HCT116 (cell line): ENCODE data around the gene GCDH. TPM values are rescaled to one million over a fixed set of nuclear protein-coding genes. Genes with fewer than 3 reads are reported as not detected.

Experiments
- ATAC-seq: fragments of 200-7000 bp; cut with Tn5 transposase; 2 replicates; pipeline ENCODE4 v1.9.1; 2020; ENCODE audit warnings: mild to moderate bottlenecking, moderate library complexity
- BruUV-seq: library from RNA; stranded (reverse); fragments of 400-500 nt; replicated peaks from 2 replicates; lab custom pipeline; 2021; lab: Mats Ljungman, UMichigan
- CTCF ChIA-PET: fragments of 300-600 bp; sonication (Branson Sonifier 250); formaldehyde crosslinking; loops from one replicate; lab custom pipeline; 2021; ENCODE audit warnings: antibody characterized with exemption; lab: Charles Lee
- POLR2A ChIA-PET: fragments of 300-600, 350-600 bp; sonication (Branson Sonifier 250); formaldehyde crosslinking; loops from one replicate; lab custom pipeline; 2021; ENCODE audit warnings: antibody characterized with exemption; lab: Charles Lee
- RAD21 ChIA-PET, 2 experiments: fragments of 300-600 bp; sonication (Branson Sonifier 250); formaldehyde crosslinking; loops; one replicate each; lab custom pipeline; 2023; ENCODE audit warnings: low total read pairs in 2 of 2; ENCODE audit not compliant: uncharacterized antibody in 2 of 2, unreplicated experiment in 2 of 2, low non-redundant PET in 1 of 2; lab: Charles Lee
- DNase-seq: peaks from one replicate; pipeline ENCODE4 v3.0.0-alpha.2; 2010; ENCODE audit warnings: low read depth, low spot score
- H2AFZ ChIP-seq: fragments of 200-600 bp; shearing (Covaris generic), sonication (generic); 2 replicates; pipeline ENCODE4 v1.6.1; 2017; ENCODE audit warnings: low read depth, mixed run types, mixed read lengths, antibody characterized with exemption, low read length; ENCODE audit not compliant: poor library complexity, severe bottlenecking
- H3K27ac ChIP-seq: 2 replicates; pipeline ENCODE4 v1.5.1; 2012; ENCODE audit warnings: low read depth, low read length
- H3K27me3 ChIP-seq: fragments of 200-600 bp; sonication (generic); 2 replicates; pipeline ENCODE4 v1.6.1; 2016; ENCODE audit warnings: mixed run types, low read length, mixed read lengths; ENCODE audit not compliant: insufficient read depth
- H3K36me3 ChIP-seq, 2 experiments: fragments of 200-500 bp in 1 of 2; fragments of 200-600 bp in 1 of 2; sonication (Bioruptor generic) in 1 of 2; sonication (generic) in 1 of 2; 2 replicates each; pipeline versions ENCODE4 v1.5.1 to v1.6.1; 2014 to 2016; ENCODE audit warnings: low read length in 2 of 2, inconsistent platforms in 1 of 2, mixed read lengths in 1 of 2, mixed run types in 1 of 2; ENCODE audit not compliant: insufficient read depth in 2 of 2, control insufficient read depth in 1 of 2
- H3K4me1 ChIP-seq, 2 experiments: fragments of 200-600 bp in 1 of 2; sonication (generic) in 1 of 2; 2 replicates each; pipeline versions ENCODE4 v1.5.1 to v1.6.1; 2012 to 2017; ENCODE audit warnings: low read length in 2 of 2, inconsistent platforms in 1 of 2, mild to moderate bottlenecking in 1 of 2, mixed read lengths in 1 of 2, mixed run types in 1 of 2, moderate library complexity in 1 of 2; ENCODE audit not compliant: insufficient read depth in 2 of 2, control insufficient read depth in 1 of 2
- H3K4me2 ChIP-seq: fragments of 200-600 bp; sonication (generic); 2 replicates; pipeline ENCODE4 v1.6.1; 2017; ENCODE audit warnings: mixed run types, low read length, mixed read lengths
- H3K4me3 ChIP-seq, 2 experiments: fragments of 200-600 bp in 1 of 2; sonication (generic) in 1 of 2; replicated peaks in 1 of 2; 2 replicates each; pipeline ENCODE4 v1.5.1; 2011 to 2016; ENCODE audit warnings: low read length in 2 of 2, control low read depth in 1 of 2, low read depth in 1 of 2, mild to moderate bottlenecking in 1 of 2, mixed read lengths in 1 of 2, mixed run types in 1 of 2
- H3K79me2 ChIP-seq: fragments of 200-600 bp; sonication (generic); 2 replicates; pipeline ENCODE4 v1.6.1; 2017; ENCODE audit warnings: mild to moderate bottlenecking, mixed run types, low read length, moderate library complexity, mixed read lengths; ENCODE audit not compliant: insufficient read depth
- H3K9ac ChIP-seq: fragments of 200-600 bp; sonication (generic); 2 replicates; pipeline ENCODE4 v1.6.1; 2016; ENCODE audit warnings: low read length, mixed read lengths
- H3K9me2 ChIP-seq: fragments of 200-600 bp; sonication (generic), shearing (Covaris generic); 2 replicates; pipeline ENCODE4 v1.6.1; 2017; ENCODE audit warnings: mixed run types, mild to moderate bottlenecking, moderate library complexity; ENCODE audit not compliant: insufficient read depth
- H3K9me3 ChIP-seq, 2 experiments: fragments of 200-500 bp in 1 of 2; fragments of 200-600 bp in 1 of 2; sonication (Bioruptor generic) in 1 of 2; sonication (generic) in 1 of 2; 2 replicates each; pipeline ENCODE4 v1.6.1; 2014 to 2017; ENCODE audit warnings: low read length in 2 of 2, mixed read lengths in 2 of 2, inconsistent platforms in 1 of 2, low read depth in 1 of 2, mild to moderate bottlenecking in 1 of 2, mixed run types in 1 of 2, moderate library complexity in 1 of 2; ENCODE audit not compliant: control insufficient read depth in 1 of 2, insufficient read depth in 1 of 2
- H4K20me1 ChIP-seq: fragments of 200-600 bp; sonication (generic), shearing (Covaris generic); 2 replicates; pipeline ENCODE4 v1.6.1; 2017; ENCODE audit warnings: mixed run types, mild to moderate bottlenecking, moderate library complexity; ENCODE audit not compliant: insufficient read depth
- CBX3 ChIP-seq: IDR thresholded peaks from 2 replicates; pipeline ENCODE4 v1.6.1; 2012; ENCODE audit warnings: low read depth
- CEBPB ChIP-seq: IDR thresholded peaks from 2 replicates; pipeline ENCODE4 v1.6.1; 2012; ENCODE audit warnings: low read depth
- EGR1 ChIP-seq: IDR thresholded peaks from 2 replicates; pipeline ENCODE4 v1.6.1; 2012; ENCODE audit warnings: low read depth
- ELF1 ChIP-seq: IDR thresholded peaks from 2 replicates; pipeline ENCODE4 v1.6.1; 2012; ENCODE audit warnings: low read depth, borderline replicate concordance
- EZH2 ChIP-seq: fragments of 200-600 bp; sonication (generic); IDR thresholded peaks from 2 replicates; pipeline ENCODE4 v1.6.1; 2017; ENCODE audit warnings: antibody characterized with exemption, mixed run types
- FOSL1 ChIP-seq: IDR thresholded peaks from 2 replicates; pipeline ENCODE4 v1.6.1; 2012; ENCODE audit warnings: low read depth
- RAD21 ChIP-seq: IDR thresholded peaks from 2 replicates; pipeline ENCODE4 v1.6.1; 2012; ENCODE audit warnings: low read depth, mild to moderate bottlenecking
- SIN3A ChIP-seq: IDR thresholded peaks from 2 replicates; pipeline ENCODE4 v1.6.1; 2012; ENCODE audit warnings: low read depth
- SRF ChIP-seq: IDR thresholded peaks from 2 replicates; pipeline ENCODE4 v1.6.1; 2012; ENCODE audit warnings: low read depth
- YY1 ChIP-seq: IDR thresholded peaks from 2 replicates; pipeline ENCODE4 v1.6.1; 2011; ENCODE audit warnings: low read length, low read depth, moderate library complexity, mild to moderate bottlenecking; ENCODE audit not compliant: insufficient replicate concordance; ENCODE audit errors: extremely low read depth
- intact Hi-C: fragments of 100-400 bp; cut with micrococcal nuclease; formaldehyde crosslinking; loops from 2 replicates; pipeline ENCODE4 v1.10.0; 2022
- total RNA-seq: library from RNA; stranded (reverse); gene quantifications from one replicate; pipeline ENCODE4 v1.2.1, GENCODE V29; 2021; ENCODE audit not compliant: unreplicated experiment
- TF ChIP-seq, protein P1 (sequence below): IDR thresholded peaks from 2 replicates; pipeline ENCODE4 v1.6.1; 2012; ENCODE audit warnings: low read depth
- TF ChIP-seq, protein P2 (sequence below): IDR thresholded peaks from 2 replicates; pipeline ENCODE4 v1.6.1; 2011; ENCODE audit warnings: mild to moderate bottlenecking, low read length, moderate library complexity; ENCODE audit not compliant: insufficient replicate concordance; ENCODE audit errors: extremely low read depth
- TF ChIP-seq, protein P3 (sequence below): IDR thresholded peaks from 2 replicates; pipeline ENCODE4 v1.6.1; 2012
- TF ChIP-seq, protein P4 (sequence below), 3 experiments: fragments of 200-600 bp in 1 of 3; sonication (generic) in 1 of 3; IDR thresholded peaks in 2 of 3; conservative IDR thresholded peaks in 1 of 3; 2 replicates each; pipeline ENCODE4 v1.5.1; 2012 to 2017; ENCODE audit warnings: low read depth in 2 of 3, low read length in 2 of 3, antibody characterized with exemption in 1 of 3, borderline replicate concordance in 1 of 3, control low read depth in 1 of 3, mild to moderate bottlenecking in 1 of 3, mixed read lengths in 1 of 3, mixed run types in 1 of 3, moderate library complexity in 1 of 3; ENCODE audit not compliant: insufficient read depth in 1 of 3

The GCDH gene
- total RNA-seq, 1 experiment from 2014 or later: 23.2 TPM

DNA sequence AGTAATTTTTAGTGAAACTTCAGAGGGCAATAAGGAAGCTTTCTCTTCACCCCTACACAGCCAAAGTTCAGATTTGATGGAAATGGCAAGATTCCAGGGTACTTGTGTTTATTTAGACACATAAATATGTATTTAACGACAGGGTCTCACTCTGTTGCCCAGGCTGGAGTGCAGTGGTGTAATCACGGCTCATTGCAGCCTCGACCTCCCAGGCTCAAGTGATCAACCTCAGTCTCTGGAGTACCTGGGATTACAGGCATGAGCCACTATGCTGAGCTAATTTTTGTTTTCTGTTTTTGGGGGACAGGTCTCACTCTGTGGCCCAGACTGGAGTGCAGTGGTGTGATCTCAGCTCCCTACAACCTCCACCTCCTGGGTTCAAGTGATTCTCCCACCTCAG, 30.1 kb downstream of the GCDH start (continued):
- TF ChIP-seq, protein P1, sequence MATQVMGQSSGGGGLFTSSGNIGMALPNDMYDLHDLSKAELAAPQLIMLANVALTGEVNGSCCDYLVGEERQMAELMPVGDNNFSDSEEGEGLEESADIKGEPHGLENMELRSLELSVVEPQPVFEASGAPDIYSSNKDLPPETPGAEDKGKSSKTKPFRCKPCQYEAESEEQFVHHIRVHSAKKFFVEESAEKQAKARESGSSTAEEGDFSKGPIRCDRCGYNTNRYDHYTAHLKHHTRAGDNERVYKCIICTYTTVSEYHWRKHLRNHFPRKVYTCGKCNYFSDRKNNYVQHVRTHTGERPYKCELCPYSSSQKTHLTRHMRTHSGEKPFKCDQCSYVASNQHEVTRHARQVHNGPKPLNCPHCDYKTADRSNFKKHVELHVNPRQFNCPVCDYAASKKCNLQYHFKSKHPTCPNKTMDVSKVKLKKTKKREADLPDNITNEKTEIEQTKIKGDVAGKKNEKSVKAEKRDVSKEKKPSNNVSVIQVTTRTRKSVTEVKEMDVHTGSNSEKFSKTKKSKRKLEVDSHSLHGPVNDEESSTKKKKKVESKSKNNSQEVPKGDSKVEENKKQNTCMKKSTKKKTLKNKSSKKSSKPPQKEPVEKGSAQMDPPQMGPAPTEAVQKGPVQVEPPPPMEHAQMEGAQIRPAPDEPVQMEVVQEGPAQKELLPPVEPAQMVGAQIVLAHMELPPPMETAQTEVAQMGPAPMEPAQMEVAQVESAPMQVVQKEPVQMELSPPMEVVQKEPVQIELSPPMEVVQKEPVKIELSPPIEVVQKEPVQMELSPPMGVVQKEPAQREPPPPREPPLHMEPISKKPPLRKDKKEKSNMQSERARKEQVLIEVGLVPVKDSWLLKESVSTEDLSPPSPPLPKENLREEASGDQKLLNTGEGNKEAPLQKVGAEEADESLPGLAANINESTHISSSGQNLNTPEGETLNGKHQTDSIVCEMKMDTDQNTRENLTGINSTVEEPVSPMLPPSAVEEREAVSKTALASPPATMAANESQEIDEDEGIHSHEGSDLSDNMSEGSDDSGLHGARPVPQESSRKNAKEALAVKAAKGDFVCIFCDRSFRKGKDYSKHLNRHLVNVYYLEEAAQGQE: no peak
- TF ChIP-seq FOSL1 (no peak), CEBPB (no peak)
- TF ChIP-seq, all 23 proteins: peak for 0

DNA sequence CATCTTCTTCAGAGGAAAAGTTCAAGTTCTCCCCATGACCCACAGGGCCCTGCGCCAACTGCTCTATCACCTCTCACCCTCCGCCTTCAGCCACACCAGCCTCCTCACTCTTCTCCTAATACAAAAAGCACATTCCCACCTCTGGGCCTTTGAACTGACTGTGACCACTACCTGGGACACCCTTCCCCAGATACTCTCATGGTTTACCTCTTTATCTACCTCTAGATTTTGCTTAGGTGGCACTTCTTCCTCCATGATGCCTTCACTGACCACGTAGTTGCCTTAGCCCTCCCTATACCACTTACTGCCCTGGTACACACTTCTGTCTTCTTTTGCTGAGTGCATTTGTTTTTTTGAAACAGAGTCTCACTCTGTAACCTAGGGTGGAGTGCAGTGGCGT, 32.0 kb downstream of the GCDH start:
- H3K27me3 ChIP-seq: no peaks in the 10 kb centered on the region
- no peak for ATAC-seq
- no peak overlapping the region for H3K4me3 ChIP-seq
- H3K9me3 ChIP-seq: no peaks in the 10 kb centered on the region
- RAD21 ChIA-PET: no interaction called here
- H3K36me3 ChIP-seq: peaks cover 35 to 43% of the 10 kb centered on the region in 2 experiments
- no peak overlapping the region for H3K27ac ChIP-seq
- intact Hi-C loops: no loop called here
- H3K4me2 ChIP-seq: no peak overlapping the region
- no peak overlapping the region for H3K9ac ChIP-seq
- H2AFZ ChIP-seq: no peak overlapping the region
- BruUV-seq: no TSS peak
- H4K20me1 ChIP-seq: no peaks in the 10 kb centered on the region
- 0 out of 2 replicates have a peak, but pooled peaks cover 3% of the 10 kb centered on the region for H3K79me2 ChIP-seq
- POLR2A ChIA-PET: no interaction called here
- CTCF ChIA-PET: no interaction called here
- no peak for DNase-seq
- peaks cover 0 to 10% of the 10 kb centered on the region in 2 experiments; a peak in 2 of 4 replicates for H3K4me1 ChIP-seq
- no peaks in the 10 kb centered on the region for H3K9me2 ChIP-seq
- TF ChIP-seq RAD21 (no peak), CEBPB (no peak), CBX3 (no peak), SRF (no peak), FOSL1 (no peak), EZH2 (no peak), SIN3A (no peak), EGR1 (no peak), YY1 (no peak), ELF1 (no peak)
- TF ChIP-seq, protein P2, sequence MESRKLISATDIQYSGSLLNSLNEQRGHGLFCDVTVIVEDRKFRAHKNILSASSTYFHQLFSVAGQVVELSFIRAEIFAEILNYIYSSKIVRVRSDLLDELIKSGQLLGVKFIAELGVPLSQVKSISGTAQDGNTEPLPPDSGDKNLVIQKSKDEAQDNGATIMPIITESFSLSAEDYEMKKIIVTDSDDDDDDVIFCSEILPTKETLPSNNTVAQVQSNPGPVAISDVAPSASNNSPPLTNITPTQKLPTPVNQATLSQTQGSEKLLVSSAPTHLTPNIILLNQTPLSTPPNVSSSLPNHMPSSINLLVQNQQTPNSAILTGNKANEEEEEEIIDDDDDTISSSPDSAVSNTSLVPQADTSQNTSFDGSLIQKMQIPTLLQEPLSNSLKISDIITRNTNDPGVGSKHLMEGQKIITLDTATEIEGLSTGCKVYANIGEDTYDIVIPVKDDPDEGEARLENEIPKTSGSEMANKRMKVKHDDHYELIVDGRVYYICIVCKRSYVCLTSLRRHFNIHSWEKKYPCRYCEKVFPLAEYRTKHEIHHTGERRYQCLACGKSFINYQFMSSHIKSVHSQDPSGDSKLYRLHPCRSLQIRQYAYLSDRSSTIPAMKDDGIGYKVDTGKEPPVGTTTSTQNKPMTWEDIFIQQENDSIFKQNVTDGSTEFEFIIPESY: no peak
- TF ChIP-seq, protein P3, sequence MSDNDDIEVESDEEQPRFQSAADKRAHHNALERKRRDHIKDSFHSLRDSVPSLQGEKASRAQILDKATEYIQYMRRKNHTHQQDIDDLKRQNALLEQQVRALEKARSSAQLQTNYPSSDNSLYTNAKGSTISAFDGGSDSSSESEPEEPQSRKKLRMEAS: no peak
- TF ChIP-seq, protein P4, sequence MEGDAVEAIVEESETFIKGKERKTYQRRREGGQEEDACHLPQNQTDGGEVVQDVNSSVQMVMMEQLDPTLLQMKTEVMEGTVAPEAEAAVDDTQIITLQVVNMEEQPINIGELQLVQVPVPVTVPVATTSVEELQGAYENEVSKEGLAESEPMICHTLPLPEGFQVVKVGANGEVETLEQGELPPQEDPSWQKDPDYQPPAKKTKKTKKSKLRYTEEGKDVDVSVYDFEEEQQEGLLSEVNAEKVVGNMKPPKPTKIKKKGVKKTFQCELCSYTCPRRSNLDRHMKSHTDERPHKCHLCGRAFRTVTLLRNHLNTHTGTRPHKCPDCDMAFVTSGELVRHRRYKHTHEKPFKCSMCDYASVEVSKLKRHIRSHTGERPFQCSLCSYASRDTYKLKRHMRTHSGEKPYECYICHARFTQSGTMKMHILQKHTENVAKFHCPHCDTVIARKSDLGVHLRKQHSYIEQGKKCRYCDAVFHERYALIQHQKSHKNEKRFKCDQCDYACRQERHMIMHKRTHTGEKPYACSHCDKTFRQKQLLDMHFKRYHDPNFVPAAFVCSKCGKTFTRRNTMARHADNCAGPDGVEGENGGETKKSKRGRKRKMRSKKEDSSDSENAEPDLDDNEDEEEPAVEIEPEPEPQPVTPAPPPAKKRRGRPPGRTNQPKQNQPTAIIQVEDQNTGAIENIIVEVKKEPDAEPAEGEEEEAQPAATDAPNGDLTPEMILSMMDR (IDR thresholded peaks at IDR 0.05 in 2 of 3, conservative IDR thresholded peaks at IDR 0.05 in 1 of 3; ENCODE audit: borderline replicate concordance in 1 of 3, insufficient read depth in 1 of 3, low read depth in 2 of 3, low read length in 2 of 3): no peak
